ENCODE measurements around the gene ADAMTS8.

DNA sequence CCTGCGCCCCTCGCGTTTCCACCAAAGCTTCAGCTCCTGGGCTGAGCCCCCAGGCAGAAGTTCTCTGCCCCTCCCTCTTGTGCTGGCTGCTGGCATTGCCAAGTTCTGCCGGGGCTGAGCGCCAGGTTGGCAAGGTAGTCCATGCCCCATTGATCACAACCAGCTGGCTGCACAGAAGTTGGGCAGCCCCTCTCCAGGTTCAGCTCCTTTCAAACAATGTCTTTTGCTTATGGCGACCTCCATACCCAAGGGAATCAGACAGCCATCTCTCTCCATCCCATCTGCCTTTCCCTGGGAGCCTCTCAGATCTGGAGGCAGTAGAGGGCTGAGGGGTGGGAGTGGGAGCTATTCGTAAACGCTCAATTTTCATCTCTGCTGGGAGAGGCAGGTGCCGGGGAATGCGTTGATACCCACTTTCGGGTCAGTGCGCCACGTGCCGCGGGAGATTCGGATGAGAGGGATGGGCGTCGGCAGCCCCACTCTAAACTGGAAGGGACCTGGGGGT is 1.5 kb downstream of the ADAMTS8 start:
- TF ChIP-seq, protein P1, sequence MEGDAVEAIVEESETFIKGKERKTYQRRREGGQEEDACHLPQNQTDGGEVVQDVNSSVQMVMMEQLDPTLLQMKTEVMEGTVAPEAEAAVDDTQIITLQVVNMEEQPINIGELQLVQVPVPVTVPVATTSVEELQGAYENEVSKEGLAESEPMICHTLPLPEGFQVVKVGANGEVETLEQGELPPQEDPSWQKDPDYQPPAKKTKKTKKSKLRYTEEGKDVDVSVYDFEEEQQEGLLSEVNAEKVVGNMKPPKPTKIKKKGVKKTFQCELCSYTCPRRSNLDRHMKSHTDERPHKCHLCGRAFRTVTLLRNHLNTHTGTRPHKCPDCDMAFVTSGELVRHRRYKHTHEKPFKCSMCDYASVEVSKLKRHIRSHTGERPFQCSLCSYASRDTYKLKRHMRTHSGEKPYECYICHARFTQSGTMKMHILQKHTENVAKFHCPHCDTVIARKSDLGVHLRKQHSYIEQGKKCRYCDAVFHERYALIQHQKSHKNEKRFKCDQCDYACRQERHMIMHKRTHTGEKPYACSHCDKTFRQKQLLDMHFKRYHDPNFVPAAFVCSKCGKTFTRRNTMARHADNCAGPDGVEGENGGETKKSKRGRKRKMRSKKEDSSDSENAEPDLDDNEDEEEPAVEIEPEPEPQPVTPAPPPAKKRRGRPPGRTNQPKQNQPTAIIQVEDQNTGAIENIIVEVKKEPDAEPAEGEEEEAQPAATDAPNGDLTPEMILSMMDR (IDR thresholded peaks at IDR 0.05) = no peak
- no peak for TF ChIP-seq POLR2A (IDR thresholded peaks at IDR 0.05)

Measured in right lobe of liver (tissue), 4 donors.